PC-3 (cell line): ENCODE data around the gene EXOC4. TPM values are rescaled to one million over a fixed set of nuclear protein-coding genes. Genes with fewer than 3 reads are reported as not detected.

Source experiments
- ATAC-seq: fragments of 200-7000 bp; cut with Tn5 transposase; 2 replicates; pipeline ENCODE4 v1.9.1; 2020; ENCODE audit warnings: mild to moderate bottlenecking, moderate library complexity
- BruUV-seq: library from RNA; stranded (reverse); fragments of 400-500 nt; replicated peaks from 2 replicates; lab custom pipeline; 2021; lab: Mats Ljungman, UMichigan
- CTCF ChIA-PET: fragments of 300-600 bp; sonication (Branson Sonifier 250); formaldehyde crosslinking; loops from one replicate; lab custom pipeline; 2022; ENCODE audit warnings: antibody characterized with exemption; lab: Charles Lee
- POLR2A ChIA-PET: fragments of 300-600 bp; sonication (Branson Sonifier 250); formaldehyde crosslinking; loops from one replicate; lab custom pipeline; 2022; ENCODE audit warnings: antibody characterized with exemption; ENCODE audit not compliant: unreplicated experiment; lab: Charles Lee
- DNase-seq: peaks from one replicate; pipeline ENCODE4 v3.0.0-alpha.2; 2015
- H2AFZ ChIP-seq: fragments of 300-600 bp; sonication (generic); 2 replicates; pipeline ENCODE4 v1.6.0; 2016; ENCODE audit warnings: antibody characterized with exemption, low read length
- H3F3A ChIP-seq: fragments of 300-600 bp; sonication (generic); one replicate; pipeline ENCODE4 v1.6.0; 2017; ENCODE audit warnings: antibody characterized with exemption, low read length, control low read depth, mild to moderate bottlenecking; ENCODE audit not compliant: unreplicated experiment
- H3K27ac ChIP-seq: fragments of 300-600 bp; sonication (generic); 2 replicates; pipeline ENCODE4 v1.5.1; 2016; ENCODE audit warnings: mild to moderate bottlenecking, low read length
- H3K27me3 ChIP-seq: fragments of 300-600 bp; sonication (generic); 2 replicates; pipeline ENCODE4 v1.6.1; 2016; ENCODE audit warnings: low read length, mixed read lengths
- H3K36me3 ChIP-seq: fragments of 300-600 bp; sonication (generic); 2 replicates; pipeline ENCODE4 v1.6.1; 2016; ENCODE audit warnings: low read depth, mixed run types, low read length, mixed read lengths
- H3K4me1 ChIP-seq: fragments of 300-600 bp; sonication (generic); 2 replicates; pipeline ENCODE4 v1.5.1; 2016; ENCODE audit warnings: low read length; ENCODE audit not compliant: insufficient read depth
- H3K4me2 ChIP-seq: fragments of 300-600 bp; sonication (generic); 2 replicates; pipeline ENCODE4 v1.6.0; 2016; ENCODE audit warnings: low read length
- H3K4me3 ChIP-seq: fragments of 300-600 bp; sonication (generic); 2 replicates; pipeline ENCODE4 v1.5.1; 2016; ENCODE audit warnings: mild to moderate bottlenecking, low read length, mixed read lengths
- H3K79me2 ChIP-seq: fragments of 300-600 bp; sonication (generic); 2 replicates; pipeline ENCODE4 v1.6.1; 2017; ENCODE audit warnings: low read length, mixed read lengths
- H3K9ac ChIP-seq: fragments of 300-600 bp; sonication (generic); 2 replicates; pipeline ENCODE4 v1.6.0; 2016; ENCODE audit warnings: mild to moderate bottlenecking, low read length
- H3K9me2 ChIP-seq: fragments of 300-600 bp; sonication (generic); replicated peaks from 2 replicates; pipeline ENCODE4 v1.6.1; 2016; ENCODE audit warnings: mixed run types, low read length, mixed read lengths
- H3K9me3 ChIP-seq: fragments of 300-600 bp; sonication (generic); 2 replicates; pipeline ENCODE4 v1.6.1; 2016; ENCODE audit warnings: low read length, mixed read lengths
- H4K20me1 ChIP-seq: fragments of 300-600 bp; sonication (generic); 2 replicates; pipeline ENCODE4 v1.6.1; 2016; ENCODE audit warnings: low read length, mixed read lengths
- CTCF ChIP-seq: fragments of 300-600 bp; sonication (generic); conservative IDR thresholded peaks from 2 replicates; pipeline ENCODE4 v1.5.1; 2017; ENCODE audit warnings: antibody characterized with exemption, low read depth, mild to moderate bottlenecking, low read length
- EZH2 ChIP-seq: fragments of 300-600 bp; sonication (generic); IDR thresholded peaks from one replicate; pipeline ENCODE4 v1.6.1; 2017; ENCODE audit warnings: antibody characterized with exemption, mild to moderate bottlenecking, low read length; ENCODE audit not compliant: unreplicated experiment
- EZH2phosphoT487 ChIP-seq: fragments of 300-600 bp; sonication (generic); IDR thresholded peaks from 2 replicates; pipeline ENCODE4 v1.6.1; 2018; ENCODE audit warnings: mild to moderate bottlenecking, antibody characterized with exemption, low read length, borderline replicate concordance
- intact Hi-C: fragments of 100-400 bp; cut with micrococcal nuclease; formaldehyde crosslinking; loops from 2 replicates; pipeline ENCODE4 v1.9.0; 2023
- total RNA-seq: library from RNA; depleted of rRNA; stranded (reverse); fragments of >200 nt; gene quantifications from 2 replicates; pipeline ENCODE4 v1.2.3, GENCODE V29; 2014

Gene EXOC4
- total RNA-seq, 1 experiment from 2014 or later: 43.5 TPM

GRCh38 chr7:133274265-133274664 is 21.4 kb downstream of the EXOC4 start:
- H3K9ac ChIP-seq: no peak overlapping the region
- POLR2A ChIA-PET: no interaction called here
- no peak overlapping the region for H3K27ac ChIP-seq
- intact Hi-C loops: no loop called here
- TF ChIP-seq CTCF (no peak), EZH2phosphoT487 (no peak), EZH2 (no peak)
- H3K4me1 ChIP-seq: no peaks in the 10 kb centered on the region
- no TSS peak for BruUV-seq
- H3K36me3 ChIP-seq: peaks cover 12% of the 10 kb centered on the region
- DNase-seq: no peak
- no peaks in the 10 kb centered on the region for H3F3A ChIP-seq
- no peaks in the 10 kb centered on the region for H3K9me2 ChIP-seq
- no peak overlapping the region for H3K4me3 ChIP-seq
- H2AFZ ChIP-seq: no peak overlapping the region
- no peaks in the 10 kb centered on the region for H4K20me1 ChIP-seq
- H3K9me3 ChIP-seq: no peaks in the 10 kb centered on the region
- H3K4me2 ChIP-seq: no peak overlapping the region
- ATAC-seq: no peak
- CTCF ChIA-PET: no interaction called here
- no peaks in the 10 kb centered on the region for H3K27me3 ChIP-seq
- peaks cover 4% of the 10 kb centered on the region; the same call in 1 of the 2 replicates for H3K79me2 ChIP-seq

GRCh38 chr7:133275008-133275407 is 22.1 kb downstream of the EXOC4 start:
- no TSS peak for BruUV-seq
- POLR2A ChIA-PET: no interaction called here
- intact Hi-C loops: no loop called here

More at GRCh38 chr7:133275008-133275407, 22.1 kb downstream of the EXOC4 start:
- H3K4me2 ChIP-seq: no peak overlapping the region
- no peaks in the 10 kb centered on the region for H4K20me1 ChIP-seq
- no peak for TF ChIP-seq EZH2phosphoT487
- TF ChIP-seq EZH2: no peak
- peak; percentile 50 for TF ChIP-seq CTCF
- CTCF ChIA-PET: no interaction called here
- peaks cover 4% of the 10 kb centered on the region; the same call in 1 of the 2 replicates for H3K79me2 ChIP-seq
- H3K4me3 ChIP-seq: no peak overlapping the region
- H3K9ac ChIP-seq: no peak overlapping the region
- H3K27ac ChIP-seq: no peak overlapping the region
- DNase-seq: peak; percentile 28
- H3F3A ChIP-seq: no peaks in the 10 kb centered on the region
- no peaks in the 10 kb centered on the region for H3K9me3 ChIP-seq
- H3K4me1 ChIP-seq: no peaks in the 10 kb centered on the region
- H3K27me3 ChIP-seq: no peaks in the 10 kb centered on the region
- no peak overlapping the region for H2AFZ ChIP-seq
- no peak; the same call in 1 of the 2 replicates for ATAC-seq
- H3K9me2 ChIP-seq: no peaks in the 10 kb centered on the region
- H3K36me3 ChIP-seq: peaks cover 12% of the 10 kb centered on the region
